ENCODE results near the gene PPP6R2.
"Not testable (repeated sequence)": the region's sequence is repeated elsewhere in the genome, so short reads cannot be mapped to it uniquely, and the experiment has no call there.

Gene PPP6R2

DNA sequence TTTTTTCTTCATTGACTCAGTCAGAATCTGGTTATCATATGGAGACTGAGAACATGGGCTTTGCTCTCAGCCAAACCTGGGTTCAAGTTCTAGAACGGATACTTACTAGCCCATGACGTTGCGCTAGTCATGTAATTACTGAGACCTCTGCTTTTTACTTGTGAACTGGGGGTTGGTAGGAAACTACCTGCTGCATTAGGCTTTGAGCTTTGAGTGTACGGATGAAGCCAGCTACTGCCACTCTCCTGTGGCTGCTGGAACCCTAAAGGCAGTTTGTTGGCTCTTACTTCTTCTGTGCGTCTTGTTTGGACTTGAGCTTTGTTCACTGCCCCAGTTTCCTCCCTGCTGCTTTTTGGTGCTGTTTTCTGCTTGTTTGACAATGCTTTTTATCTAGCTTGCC lies 18.1 kb downstream of the PPP6R2 start:
- in situ Hi-C loops (cut with MboI; ENCODE audit: low sequenced_read_pairs, unreplicated experiment): no loop called here
- TF ChIP-seq, protein P1, sequence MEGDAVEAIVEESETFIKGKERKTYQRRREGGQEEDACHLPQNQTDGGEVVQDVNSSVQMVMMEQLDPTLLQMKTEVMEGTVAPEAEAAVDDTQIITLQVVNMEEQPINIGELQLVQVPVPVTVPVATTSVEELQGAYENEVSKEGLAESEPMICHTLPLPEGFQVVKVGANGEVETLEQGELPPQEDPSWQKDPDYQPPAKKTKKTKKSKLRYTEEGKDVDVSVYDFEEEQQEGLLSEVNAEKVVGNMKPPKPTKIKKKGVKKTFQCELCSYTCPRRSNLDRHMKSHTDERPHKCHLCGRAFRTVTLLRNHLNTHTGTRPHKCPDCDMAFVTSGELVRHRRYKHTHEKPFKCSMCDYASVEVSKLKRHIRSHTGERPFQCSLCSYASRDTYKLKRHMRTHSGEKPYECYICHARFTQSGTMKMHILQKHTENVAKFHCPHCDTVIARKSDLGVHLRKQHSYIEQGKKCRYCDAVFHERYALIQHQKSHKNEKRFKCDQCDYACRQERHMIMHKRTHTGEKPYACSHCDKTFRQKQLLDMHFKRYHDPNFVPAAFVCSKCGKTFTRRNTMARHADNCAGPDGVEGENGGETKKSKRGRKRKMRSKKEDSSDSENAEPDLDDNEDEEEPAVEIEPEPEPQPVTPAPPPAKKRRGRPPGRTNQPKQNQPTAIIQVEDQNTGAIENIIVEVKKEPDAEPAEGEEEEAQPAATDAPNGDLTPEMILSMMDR (IDR thresholded peaks at IDR 0.05; ENCODE audit: borderline replicate concordance, control extremely low read depth, extremely low read depth, insufficient read depth, missing control alignments): no peak
- DNase-seq (ENCODE audit: low spot score): no peak

DNA sequence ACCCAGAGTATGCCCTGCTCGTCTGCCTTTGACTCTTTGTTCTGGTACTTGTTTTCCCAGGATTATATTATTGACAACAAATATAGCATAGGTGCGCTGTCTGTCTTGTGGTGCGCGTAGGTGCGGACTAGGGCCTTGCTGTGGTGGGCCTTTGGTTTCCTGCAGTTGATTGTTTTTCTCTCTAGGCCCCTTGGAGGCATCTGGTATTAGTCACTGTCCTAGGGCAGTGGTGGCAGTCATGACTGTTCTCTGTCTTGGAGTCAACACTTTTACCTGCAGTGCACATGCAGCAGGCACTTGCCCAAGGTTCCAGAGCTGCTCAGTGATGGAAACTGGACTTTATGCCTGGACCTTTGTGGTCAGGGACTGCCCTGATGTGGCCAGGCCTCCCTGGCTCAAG lies 18.6 kb downstream of the PPP6R2 start:
- TF ChIP-seq, protein P1 (IDR thresholded peaks at IDR 0.05; ENCODE audit: borderline replicate concordance, control extremely low read depth, extremely low read depth, insufficient read depth, missing control alignments): no peak
- in situ Hi-C loops (cut with MboI; ENCODE audit: low sequenced_read_pairs, unreplicated experiment): no loop called here
- DNase-seq (ENCODE audit: low spot score): no peak

DNA sequence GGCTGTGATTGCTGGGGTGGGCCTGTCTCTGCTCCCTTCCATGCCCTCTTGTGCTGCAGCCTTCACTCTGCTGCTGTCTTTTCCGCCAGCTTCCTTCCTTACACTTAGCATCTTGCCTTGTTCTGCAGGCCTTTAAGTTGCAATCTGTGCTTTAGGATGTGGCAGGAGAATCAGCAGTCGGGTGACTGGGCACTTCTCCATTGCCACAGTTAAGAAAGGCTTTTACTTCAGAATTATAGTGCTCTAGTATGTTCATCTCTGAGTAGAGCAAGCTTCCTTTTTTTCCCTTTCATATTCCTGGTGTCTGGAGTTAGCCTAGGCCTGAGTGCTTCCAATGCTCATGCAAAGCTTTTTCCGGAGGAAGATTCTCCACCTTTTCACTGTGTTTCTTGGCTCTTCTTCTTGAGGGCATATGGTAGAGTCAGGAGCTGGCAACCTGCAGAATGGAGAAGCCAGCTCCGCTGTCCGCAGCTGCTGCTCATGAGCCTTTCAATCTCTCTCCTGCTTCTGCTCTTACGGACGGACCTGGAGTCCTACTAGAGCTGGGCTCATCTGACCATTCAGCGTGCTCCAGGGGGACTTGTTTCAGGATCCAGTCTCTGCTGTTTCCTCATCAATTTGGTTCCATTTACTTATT lies 20.2 kb downstream of the PPP6R2 start:
- TF ChIP-seq, protein P1 (IDR thresholded peaks at IDR 0.05; ENCODE audit: borderline replicate concordance, control extremely low read depth, extremely low read depth, insufficient read depth, missing control alignments): no peak
- in situ Hi-C loops (cut with MboI; ENCODE audit: low sequenced_read_pairs, unreplicated experiment): no loop called here
- DNase-seq (ENCODE audit: low spot score): no peak

DNA sequence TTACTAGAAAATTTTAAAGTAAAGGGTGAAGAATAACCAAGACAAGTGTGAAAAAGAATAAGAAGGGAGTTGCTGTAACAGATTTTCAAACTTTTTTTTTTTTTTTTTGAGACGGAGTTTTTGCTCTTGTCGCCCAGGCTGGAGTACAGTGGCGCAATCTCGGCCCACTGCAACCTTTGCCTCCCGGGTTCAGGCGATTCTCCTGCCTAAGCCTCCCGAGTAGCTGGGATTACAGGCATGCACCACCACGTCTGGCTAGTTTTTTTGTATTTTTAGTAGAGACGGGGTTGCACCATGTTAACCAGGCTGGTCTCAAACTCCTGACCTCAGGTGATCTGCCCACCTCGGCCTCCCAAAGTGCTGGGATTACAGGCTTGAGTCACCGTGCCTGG lies 20.7 kb downstream of the PPP6R2 start:
- DNase-seq (ENCODE audit: low spot score); in situ Hi-C loops (cut with MboI; ENCODE audit: low sequenced_read_pairs, unreplicated experiment): not testable (repeated sequence)

DNA sequence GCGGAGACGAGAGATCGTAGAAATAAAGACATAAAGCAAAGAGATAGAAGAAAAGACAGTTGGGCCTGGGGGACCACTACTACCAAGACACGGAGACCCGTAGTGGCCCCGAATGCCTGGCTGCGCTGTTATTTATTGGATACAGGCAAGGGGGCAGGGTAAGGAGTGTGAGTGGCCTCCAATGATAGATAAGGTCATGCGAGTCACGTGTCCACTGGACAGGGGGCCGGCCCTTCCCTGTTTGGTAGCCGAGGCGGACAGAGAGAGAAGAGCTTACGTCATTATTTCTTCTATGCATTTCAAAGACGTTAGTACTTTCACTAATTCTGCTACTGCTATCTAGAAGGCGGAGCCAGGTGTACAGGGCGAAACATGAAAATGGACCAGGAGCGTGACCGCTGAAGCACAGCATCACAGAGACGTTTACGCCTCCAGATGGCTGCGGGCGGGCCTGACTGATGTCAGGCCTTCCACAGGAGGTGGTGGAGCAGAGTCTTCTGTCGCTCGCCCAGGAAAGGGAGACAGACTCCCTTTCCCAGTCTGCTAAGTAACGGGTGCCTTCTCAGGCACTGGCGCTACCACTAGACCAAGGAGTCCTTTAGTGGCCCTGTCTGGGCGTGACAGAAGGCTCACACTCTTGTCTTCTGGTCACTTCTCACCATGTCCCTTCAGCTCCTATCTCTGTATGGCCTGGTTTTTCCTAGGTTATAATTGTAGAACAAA lies 24.8 kb downstream of the PPP6R2 start:
- DNase-seq (ENCODE audit: low spot score): no peak
- in situ Hi-C loops (cut with MboI; ENCODE audit: low sequenced_read_pairs, unreplicated experiment): no loop called here
- TF ChIP-seq, protein P1 (IDR thresholded peaks at IDR 0.05; ENCODE audit: borderline replicate concordance, control extremely low read depth, extremely low read depth, insufficient read depth, missing control alignments): no peak

DNA sequence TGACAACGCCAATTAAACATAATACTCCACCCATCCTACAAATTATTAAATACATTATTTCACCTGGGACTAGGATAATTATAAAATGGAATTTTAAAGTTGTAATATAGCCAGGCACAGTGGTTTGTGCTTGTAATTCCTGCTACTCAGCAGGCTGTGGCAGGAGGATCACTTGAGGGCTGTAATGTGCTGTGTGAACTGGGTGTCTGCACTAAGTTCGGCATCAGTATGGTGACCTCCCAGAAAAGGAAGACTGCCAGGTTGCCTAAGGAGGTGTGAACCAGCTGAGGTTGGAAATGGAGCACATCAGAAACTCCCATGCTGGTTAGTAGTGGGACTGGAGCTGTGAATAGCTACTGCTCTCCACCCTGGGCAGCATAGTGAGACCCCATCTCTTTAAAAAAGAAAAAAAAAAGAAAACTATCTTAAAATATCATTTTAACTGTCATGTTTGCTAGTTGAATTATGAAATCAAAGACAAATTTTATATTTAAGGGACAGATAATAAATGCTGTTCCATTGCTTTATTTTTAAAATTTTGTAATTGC lies 28.0 kb downstream of the PPP6R2 start:
- TF ChIP-seq, protein P1 (IDR thresholded peaks at IDR 0.05; ENCODE audit: borderline replicate concordance, control extremely low read depth, extremely low read depth, insufficient read depth, missing control alignments): no peak

DNA sequence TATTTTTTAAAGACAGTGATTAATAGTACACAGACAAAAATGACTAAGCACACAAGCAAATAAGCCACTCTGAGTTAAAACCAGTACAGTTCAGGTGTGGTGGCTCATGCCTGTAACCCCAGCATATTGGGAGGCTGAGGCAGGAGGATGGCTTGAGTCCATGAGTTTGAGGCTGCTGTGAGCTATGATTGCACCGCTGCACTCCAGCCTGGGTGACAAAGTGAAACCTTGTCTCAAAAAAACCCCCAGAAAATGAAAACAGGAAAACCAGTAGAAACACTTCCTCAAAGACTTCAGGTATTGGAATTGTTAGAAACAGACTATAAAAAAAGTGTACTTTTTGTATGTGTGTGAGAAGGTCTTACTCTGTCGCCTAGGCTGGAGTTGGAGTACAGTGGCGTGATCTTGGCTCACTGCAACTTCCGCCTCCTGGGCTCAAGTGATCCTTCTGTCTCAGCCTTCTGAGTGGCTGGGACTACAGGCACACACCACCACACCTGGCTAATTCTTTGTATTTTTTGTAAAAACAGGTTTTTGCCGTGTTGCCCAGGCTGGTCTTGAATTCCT lies 33.0 kb downstream of the PPP6R2 start:
- in situ Hi-C loops (cut with MboI; ENCODE audit: low sequenced_read_pairs, unreplicated experiment): no loop called here

More for the DNA sequence above, 28.0 kb downstream of the PPP6R2 start:
- in situ Hi-C loops (cut with MboI; ENCODE audit: low sequenced_read_pairs, unreplicated experiment): no loop called here
- DNase-seq (ENCODE audit: low spot score): no peak

DNA sequence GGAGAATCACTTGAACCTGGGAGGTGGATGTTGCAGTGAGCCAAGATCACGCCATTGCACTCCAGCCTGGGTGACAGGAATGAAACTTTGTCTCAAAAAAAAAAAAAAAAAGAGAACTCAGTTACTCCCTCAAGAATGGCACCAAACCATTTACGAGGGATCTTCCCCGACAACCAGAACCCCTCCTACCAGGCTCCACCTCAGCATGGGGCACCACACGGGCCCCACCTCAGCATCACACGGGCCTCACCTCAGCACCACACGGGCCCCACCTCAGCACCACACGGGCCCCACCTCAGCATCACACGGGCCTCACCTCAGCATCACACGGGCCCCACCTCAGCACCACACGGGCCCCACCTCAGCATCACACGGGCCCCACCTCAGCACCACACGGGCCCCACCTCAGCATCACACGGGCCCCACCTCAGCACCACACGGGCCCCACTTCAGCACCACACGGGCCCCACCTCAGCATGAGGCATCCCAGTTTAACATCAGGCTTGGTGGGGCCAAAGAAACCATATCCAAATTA lies 38.0 kb downstream of the PPP6R2 start:
- DNase-seq (ENCODE audit: low spot score); in situ Hi-C loops (cut with MboI; ENCODE audit: low sequenced_read_pairs, unreplicated experiment): not testable (repeated sequence)

More for the DNA sequence above, 33.0 kb downstream of the PPP6R2 start:
- TF ChIP-seq, protein P1 (IDR thresholded peaks at IDR 0.05; ENCODE audit: borderline replicate concordance, control extremely low read depth, extremely low read depth, insufficient read depth, missing control alignments): no peak
- no peak for DNase-seq (ENCODE audit: low spot score)
